ENCODE measurements around the gene LRWD1. TPM values are rescaled to one million over a fixed set of nuclear protein-coding genes. Genes with fewer than 3 reads are reported as not detected.
"Not testable (repeated sequence)": the region's sequence is repeated elsewhere in the genome, so short reads cannot be mapped to it uniquely, and the experiment has no call there.

The LRWD1 gene
- polyA plus RNA-seq, 3 donors, result 15.5 to 17.5 (median 16.7) TPM

DNA sequence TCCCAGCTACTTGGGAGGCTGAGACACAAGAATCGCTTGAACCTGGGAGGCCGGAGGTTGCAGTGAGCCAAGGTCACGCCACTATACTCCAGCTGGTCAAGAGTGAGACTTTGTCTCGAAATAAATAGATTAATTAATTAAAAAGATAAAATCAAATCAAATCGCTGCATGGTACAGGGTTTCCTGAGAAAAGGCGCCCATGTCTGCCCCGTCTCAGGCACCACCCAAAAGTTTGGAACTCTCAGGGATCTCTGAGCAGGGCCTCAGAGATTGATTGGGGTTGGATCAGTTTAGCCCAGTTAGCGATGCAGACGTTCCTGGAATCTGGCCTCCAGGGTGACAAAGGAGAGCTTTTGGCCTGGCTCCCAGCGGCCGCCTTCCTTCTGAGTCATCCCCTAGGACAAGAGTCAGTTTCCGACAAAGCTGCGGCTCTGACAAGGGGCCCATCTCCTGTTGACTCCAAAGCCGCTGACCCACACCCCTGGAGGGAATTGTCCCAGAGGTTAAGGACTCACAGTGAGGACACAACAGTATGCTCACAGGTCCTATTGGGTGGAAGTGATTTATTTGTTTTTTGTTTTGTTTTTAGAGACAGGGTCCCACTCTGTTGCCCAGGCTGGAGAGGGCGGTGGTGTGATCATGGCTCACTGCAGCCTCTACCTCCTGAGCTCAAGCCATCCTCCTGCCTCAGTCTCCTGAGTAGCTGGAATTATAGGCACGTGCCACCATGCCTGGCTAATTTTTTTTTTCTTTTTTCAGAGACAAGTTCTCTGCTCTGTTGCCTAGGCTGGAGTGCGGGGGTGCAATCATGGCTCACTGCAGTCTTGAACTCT lies 24.6 kb upstream of the LRWD1 start:
- DNase-seq (ENCODE audit: low read depth in 3 of 3, low spot score in 2 of 3), result no peak

DNA sequence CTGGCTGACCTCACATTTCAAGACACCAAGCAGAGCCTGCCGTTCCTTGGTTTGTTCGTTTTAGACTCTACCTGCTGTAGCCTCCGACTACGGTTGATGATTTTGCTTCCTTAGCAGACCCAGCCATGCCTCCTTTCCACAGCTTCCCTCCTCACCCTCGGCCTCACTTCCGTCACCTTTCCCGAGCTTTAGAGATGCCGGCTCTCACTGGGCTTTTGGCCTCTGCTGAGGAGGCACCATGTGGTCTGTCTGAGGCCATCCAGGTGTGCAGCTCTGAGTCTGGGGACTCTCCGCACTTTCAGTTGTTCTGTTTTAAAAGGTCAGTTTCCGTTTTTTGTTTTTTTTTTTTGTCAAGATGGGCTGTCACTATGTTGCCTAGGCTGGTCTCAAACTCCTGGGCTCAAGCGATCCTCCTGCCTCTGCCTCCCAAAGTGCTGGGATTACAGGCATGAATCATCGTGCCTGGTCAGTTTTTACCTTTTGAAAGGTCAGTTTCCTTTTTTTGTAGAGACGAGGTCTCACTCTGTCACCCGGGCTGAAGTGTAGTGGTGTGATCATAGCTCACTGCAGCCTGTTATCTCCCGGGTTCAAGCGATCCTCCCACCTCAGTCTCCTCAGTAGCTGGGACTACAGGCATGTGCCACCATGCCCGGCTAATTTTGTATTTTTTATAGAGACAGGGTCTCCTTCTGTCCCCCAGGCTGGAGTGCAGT lies 19.7 kb upstream of the LRWD1 start:
- DNase-seq (ENCODE audit: low read depth in 3 of 3, low spot score in 2 of 3), result no peak

DNA sequence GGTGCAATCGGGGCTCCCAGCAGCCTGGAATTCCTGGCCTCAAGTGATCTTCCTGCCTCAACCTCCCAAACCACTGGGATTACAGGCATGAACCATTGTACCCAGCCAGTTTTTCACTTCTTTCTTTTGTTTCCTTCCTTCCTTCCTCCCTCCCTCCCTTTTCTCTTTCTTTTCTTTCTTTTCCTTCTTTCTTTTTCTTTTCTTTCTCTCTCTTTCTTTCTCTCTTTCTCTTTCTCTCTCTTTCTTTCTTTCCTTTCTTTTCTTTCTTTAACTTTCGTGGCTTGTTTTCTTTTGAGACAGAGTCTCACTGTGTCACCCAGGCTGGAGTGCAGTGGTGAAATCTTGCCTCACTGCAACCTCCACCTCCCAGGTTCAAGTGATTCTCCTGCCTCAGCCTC lies 19.1 kb upstream of the LRWD1 start:
- DNase-seq (ENCODE audit: low read depth in 3 of 3, low spot score in 2 of 3), result no peak

DNA sequence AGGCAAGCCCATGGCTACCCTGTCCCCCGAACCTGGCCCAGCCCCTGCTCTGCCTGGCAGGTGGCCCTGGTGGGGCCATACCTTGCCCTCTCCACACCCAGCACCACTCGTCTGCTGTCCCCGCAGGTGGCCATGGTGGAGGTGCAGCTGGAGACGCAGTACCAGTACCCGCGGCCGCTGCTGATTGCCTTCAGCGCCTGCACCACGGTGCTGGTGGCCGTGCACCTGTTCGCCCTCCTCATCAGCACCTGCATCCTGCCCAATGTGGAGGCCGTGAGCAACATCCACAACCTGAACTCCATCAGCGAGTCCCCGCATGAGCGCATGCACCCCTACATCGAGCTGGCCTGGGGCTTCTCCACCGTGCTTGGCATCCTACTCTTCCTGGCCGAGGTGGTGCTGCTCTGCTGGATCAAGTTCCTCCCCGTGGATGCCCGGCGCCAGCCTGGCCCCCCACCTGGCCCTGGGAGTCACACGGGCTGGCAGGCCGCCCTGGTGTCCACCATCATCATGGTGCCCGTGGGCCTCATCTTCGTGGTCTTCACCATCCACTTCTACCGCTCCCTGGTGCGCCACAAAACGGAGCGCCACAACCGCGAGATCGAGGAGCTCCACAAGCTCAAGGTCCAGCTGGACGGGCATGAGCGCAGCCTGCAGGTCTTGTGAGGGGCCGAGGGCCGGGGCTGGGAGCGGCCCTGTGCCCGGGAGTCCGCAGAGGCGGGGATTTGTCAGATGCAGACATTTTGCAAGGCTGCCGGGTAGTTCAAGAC lies 18.2 kb upstream of the LRWD1 start:
- DNase-seq (ENCODE audit: low read depth in 3 of 3, low spot score in 2 of 3), result no peak

DNA sequence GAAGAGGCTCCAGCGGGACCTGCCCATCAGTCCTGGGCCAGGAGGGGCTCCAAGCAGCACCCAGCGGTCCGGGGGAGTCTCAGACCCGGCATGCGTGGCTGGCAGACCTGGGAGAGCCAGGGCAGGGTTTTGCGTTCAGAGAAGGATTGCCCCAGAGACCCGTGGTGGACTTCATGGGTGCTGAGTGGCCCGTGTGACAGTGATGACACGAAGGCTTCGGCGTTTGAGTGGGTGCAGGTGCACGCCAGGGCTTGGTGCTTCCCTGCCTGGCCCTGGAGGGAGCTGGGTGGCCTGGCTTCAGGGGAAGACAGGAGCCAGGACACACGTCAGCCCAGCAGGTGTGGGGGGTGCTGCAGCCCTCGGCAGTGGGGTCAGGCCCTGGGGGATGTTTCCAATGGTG lies 17.5 kb upstream of the LRWD1 start:
- DNase-seq (ENCODE audit: low read depth in 3 of 3, low spot score in 2 of 3), result no peak

DNA sequence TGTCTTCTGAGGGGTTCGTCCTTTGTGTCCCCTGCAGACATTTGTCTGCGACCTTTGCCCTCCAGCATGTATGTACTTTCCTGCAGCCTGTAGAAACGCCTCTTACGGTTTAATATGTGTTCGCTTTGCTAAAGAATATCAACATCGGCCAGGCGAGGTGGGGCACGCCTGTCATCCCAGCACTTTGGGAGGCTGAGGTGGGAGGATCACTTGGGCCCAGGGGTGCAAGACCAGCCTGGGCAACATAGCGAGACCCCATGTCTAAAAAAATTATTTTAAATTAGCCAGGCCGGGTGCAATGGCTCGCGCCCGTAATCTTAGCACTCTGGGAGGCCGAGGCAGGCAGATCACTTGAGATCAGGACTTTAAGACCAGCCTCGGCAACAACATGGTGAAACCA lies 15.6 kb upstream of the LRWD1 start:
- no peak for DNase-seq (ENCODE audit: low read depth in 3 of 3, low spot score in 2 of 3)

DNA sequence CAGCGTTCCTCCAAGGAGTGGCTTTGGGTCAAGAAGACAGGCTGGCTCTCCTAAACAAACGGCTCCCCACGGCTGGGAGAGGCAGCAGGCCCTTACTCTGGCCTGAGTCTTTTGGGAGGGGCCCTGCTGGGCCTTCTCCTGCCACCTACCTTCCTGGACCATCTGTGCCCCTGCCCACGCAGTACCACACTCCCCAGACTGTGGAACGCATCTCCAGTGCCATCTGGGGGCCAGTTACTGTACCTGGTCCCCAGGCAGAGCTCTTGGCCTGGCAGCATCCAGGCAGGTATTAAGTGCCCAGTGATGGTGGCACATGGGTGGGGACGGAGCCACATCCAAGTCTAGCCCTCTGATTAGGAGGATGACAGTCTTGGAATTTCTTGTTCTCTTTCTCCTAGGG lies 14.5 kb upstream of the LRWD1 start:
- no peak for DNase-seq (ENCODE audit: low read depth in 3 of 3, low spot score in 2 of 3)

DNA sequence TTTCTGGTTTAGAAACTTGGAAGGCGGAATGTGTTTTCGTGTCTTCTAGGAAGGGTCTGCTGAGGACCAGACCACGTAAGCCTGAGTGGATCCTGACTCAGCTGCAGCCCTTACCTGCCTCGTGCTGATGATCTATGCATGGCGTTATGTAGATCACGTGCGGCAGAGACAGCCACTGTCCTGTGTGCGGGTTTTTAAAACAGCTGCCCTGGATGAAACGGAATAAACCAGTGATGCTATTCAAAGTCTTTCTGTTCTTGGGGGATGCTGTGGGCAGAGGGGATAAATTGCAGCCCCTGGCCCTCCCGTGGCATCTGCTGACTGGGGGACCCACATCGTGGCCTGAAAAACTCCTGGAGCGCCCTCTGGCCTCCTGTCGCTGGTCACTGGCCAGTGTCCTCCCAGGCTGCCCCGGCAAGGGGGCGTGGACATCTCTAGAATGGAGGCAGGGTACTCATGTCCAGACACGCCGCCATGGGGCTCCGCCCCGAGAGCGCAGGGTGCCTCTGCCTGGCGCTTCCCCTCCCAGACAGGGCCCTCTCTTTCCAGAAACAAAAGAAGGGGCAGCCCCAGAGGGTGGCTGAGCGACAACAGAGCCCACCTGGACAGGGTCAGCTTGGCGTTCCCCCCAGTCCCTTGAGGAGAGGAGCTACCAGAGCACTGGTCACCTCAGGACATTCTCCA lies 13.3 kb upstream of the LRWD1 start:
- no peak for DNase-seq (ENCODE audit: low read depth in 3 of 3, low spot score in 2 of 3)

DNA sequence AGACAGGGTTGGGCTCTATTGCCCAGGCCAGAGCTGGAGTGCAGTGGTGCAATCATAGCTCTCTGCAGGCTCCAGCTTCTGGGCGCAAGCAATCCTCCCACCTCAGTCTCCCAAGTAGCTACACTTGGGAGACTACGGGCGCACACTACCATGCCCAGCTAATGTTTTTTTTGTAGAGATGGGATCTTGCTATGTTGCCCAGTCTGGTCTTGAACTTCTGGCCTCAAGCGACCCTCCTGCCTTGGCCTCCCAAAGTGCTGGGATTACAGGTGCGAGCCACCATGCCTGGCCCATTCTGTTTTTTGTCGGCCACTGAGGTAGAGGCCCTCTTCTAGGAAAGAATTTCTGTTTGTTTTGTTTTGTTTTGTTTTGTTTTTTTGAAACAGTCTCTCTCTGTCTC lies 12.3 kb upstream of the LRWD1 start:
- no peak for DNase-seq (ENCODE audit: low read depth in 3 of 3, low spot score in 2 of 3)

DNA sequence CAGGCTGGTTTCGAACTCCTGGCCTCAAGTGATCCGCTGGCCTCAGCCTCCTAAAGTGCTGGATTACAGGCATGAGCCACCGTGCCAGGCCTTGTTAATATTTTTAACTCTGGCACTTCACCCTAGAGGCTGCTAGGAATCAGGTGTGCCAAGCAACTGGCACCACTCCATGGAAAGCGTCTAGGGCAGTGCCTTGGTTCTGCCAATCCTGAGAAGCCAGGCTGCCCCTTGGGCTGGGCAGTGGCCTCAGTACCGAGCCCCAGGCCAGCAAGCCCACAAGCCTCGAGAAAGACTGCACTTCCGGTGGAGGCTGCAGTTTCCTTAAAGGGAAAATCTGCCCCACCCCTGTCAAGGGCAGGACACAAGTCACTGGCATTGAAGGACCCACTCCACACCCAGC lies 11.5 kb upstream of the LRWD1 start:
- no peak for DNase-seq (ENCODE audit: low read depth in 3 of 3, low spot score in 2 of 3)

DNA sequence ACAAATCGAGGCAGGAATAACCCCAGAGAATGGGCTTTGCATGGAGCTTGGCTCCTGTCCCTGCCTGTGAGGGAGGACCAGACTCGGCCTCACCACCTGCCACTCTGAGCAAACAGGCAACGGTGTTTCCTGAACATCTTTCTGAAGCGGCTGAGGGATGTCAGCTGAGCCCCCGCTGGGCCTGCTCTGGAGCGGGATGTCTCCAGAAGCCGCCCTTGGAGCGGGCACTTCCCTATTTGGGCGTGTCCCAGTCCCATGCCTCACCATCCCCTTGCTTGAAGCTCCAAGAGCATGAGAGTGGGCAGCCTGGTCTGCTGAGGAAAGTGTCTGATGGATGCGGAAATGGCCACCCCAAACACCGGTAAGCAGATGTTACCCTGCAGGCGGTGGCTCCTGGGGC lies 10.3 kb upstream of the LRWD1 start:
- DNase-seq (ENCODE audit: low read depth in 3 of 3, low spot score in 2 of 3), result no peak

DNA sequence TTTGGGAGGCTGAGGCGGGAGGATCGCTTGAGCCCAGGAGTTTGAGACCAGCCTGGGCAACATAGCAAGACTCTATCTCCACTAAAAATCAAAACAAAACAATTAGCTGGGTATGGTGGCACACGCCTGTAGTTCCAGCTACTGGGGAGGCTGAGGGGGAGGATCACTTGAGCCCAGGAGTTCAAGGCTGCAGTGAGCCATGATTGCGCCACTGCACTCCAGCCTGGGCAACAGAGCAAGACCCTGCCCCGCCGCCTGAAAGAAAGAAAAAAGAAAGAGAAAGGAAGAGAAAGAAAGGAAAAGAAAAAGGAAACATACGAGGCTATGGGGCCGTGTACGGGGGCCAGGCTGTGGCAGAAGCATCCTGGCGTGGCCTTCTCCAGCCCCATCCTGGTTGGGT lies 9.9 kb upstream of the LRWD1 start:
- DNase-seq (ENCODE audit: low read depth in 3 of 3, low spot score in 2 of 3), result not testable (repeated sequence)

DNA sequence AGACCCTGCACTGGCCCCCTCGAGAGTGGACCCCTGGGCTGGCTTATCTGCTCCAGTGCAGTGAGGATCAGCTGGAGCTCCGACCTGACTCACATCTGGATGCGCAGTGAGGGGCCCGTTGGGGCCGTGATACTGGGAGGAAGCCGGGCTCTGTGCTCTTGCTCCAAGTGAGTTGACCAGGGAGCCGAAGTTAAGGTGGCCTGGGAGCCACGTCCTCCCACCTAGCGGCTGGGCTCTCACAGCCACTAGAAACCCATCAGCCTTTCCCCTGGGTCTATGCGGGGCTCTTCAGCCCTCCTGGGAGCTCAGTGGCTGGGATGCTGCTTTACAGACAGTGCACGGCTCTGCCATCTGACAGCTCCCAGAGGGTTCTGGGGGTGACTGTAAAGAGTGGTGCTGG lies 9.2 kb upstream of the LRWD1 start:
- no peak for DNase-seq (ENCODE audit: low read depth in 3 of 3, low spot score in 2 of 3)

DNA sequence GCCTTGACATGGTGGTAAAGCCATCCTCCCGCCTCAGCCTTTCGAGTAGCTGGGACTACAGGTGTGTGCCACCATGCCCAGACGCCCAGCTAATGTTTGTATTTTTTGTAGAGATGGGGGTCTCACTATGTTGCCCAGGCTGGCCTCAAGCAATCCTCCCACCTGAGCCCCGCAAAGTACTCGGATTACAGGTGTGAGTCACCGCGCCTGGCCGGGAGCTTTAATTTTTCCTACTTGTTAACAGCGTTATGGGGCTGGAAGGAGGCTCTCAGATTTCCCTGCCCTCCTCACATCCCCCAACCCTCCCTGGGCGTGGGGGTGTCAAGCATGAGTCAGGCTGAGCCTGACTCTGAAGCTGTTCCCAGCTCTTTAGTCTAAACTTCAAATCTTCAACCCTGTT lies 8.5 kb upstream of the LRWD1 start:
- no peak for DNase-seq (ENCODE audit: low read depth in 3 of 3, low spot score in 2 of 3)

DNA sequence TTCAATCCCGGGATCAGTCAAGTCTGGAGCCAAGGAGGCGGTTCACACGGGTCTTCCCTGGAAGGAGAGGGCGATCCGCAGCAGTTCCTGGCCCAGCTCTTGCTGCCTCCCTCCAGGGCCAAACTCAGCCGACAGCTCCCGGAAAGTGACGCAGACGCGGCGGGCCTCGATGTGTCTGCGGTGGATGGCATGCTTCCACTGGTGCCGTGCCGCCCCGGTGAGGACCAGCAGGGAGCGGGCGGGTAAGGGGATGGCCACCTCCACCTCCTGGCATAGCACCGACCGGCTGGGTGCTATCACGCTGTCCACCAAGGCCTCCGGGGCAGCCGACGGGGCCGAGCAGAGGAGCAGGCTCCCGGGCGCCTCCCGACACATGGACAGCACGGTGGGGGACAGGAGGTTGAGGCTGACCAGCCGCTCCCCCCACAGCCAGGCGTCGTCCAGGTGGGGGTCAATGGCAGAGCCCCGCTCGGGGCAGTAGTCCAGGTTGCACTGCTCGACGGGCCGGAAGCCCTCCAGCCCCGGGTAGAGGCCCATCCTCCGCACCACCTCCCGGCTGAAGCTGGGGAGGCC lies 7.3 kb upstream of the LRWD1 start:
- DNase-seq (ENCODE audit: low read depth in 3 of 3, low spot score in 2 of 3), result no peak

DNA sequence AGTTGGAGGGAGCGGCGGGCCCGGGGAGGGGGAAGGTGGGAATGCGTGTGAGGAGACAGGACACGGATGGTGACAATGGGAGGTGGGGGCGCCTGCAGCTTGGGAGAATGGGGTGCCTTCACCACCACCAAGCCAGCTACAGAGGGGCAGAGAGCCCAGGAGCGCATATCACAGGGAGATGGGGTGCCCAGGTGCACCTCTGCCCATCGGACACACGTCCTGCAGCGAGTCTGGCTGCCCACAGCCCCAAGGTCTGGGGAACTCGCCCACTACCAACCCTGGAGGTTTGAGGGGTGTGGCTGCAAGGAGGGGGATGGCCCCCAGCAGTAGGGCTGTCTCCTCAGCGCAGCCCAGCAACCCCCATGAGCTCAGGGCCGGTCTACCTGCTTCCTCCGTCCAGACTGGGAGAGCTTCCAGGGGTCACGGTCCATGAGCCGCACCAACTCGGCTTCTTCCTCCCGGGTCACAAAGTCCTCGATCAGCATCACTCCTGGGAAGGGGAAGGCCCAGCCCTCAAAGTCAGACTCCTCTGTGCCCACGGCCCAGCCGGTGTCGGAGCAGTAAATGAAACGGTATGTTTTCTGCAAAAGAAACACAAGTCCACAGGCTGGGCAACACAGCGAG lies 5.5 kb upstream of the LRWD1 start:
- DNase-seq (ENCODE audit: low read depth in 3 of 3, low spot score in 2 of 3), result no peak

DNA sequence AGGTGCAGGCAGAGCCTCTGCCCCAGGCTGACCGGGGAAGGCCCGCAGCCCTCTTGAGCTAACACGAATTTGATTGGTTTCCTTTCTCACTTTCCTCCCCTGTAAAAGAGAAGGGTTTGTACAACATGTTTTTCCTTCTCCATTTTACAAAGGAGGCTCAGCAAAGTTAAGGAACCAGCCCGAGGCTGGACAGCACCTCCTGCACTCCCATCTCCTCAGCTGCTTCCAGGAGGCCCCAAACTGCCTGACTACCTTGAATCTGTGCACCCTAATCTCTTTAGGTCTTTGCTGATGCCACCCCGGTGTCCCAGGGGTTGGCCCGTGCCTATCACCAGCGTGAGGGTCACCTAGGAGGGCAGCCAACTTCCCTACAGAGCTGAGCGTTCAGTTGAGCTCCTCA lies 4.3 kb upstream of the LRWD1 start:
- no peak for DNase-seq (ENCODE audit: low read depth in 3 of 3, low spot score in 2 of 3)

DNA sequence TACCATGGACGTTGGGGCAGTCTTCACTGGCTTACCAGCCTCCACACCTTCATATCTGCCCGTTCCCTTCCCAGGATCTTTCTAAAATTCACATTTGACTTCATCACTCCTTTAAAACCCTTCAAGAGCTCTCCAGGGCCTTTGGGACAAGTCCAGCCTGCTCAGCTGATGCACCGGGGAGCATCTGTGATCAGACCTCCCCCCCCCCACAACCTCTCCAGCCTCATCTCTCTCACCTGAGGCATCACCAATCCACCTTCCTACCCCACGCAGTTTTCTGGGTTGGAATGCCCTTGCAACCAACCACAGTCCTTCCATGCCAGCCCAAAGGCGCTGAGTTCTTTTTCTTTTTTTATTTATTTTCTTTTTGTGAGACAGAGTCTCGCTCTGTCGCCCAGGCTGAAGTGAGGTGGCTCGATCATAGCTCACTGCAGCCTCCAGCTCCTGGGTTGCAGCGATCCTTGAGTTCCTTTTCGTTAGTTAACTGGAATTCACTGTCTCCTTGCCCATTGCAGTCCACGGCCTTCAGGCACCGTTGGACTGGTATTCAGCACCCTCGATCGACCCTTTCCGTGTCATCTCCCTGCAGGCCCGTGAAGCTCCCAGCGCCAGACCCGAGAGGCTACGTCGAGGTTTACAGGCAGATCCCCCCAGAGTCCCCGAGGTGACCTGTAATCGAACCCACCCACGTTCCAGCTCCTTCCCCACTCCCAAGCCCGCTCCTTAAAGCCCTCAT lies 775 bp upstream of the LRWD1 start:
- no peak for DNase-seq (ENCODE audit: low read depth in 3 of 3, low spot score in 2 of 3)

DNA sequence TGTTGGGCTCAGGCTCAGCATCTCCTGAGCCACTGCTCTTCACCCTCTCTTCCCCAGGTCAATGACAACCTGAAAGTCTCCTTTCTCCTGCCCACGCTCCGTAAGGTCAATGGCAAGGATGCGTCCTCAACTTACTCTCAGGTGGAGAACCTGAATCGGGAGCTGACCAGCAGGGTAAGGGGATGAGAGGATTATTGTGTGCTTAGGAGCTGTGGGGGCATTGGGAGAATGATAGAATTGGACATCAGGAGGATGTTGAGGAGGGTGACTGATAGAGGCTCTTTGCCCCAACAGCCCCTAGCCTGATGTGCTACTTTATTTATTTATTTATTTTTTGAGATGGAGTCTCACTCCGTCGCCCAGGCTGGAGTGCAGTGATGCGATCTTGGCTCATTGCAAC lies 1.3 kb downstream of the LRWD1 start:
- no peak for DNase-seq (ENCODE audit: low read depth in 3 of 3, low spot score in 2 of 3)
